ENCODE measurements around the gene ERBB3. TPM values are rescaled to one million over a fixed set of nuclear protein-coding genes. Genes with fewer than 3 reads are reported as not detected.
A peak's percentile ranks its signal among the peaks of the same experiment; 100 is the strongest.

ERBB3 gene
- total RNA-seq, 1 experiment from 2014 or later, result 56.5 TPM

DNA sequence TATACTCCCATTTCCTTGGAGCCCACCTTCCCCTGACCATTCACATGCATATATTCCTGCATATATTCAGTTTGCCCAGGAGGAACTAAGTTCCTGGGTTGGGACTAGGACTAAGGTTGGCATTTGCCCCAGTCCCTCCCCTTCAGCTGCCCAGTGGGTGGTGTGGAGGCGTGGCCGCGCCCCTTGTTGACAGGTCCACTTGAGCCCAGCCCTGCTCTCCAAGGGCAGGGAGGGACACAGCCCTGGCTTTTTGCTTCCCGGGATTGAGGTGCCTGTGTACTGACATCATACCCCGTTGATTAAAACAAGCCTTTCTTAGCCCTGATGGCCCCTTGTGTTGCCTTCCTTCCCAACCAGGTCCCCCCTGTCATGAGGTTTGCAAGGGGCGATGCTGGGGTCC is 7.3 kb downstream of the ERBB3 start:
- no peak overlapping the region for H3K14ac ChIP-seq (ENCODE audit: insufficient read depth, low read length)
- no peak overlapping the region for H3K27ac ChIP-seq (ENCODE audit: insufficient read length, low read depth, low read length)
- no peaks in the 10 kb centered on the region for H3K23me2 ChIP-seq (ENCODE audit: insufficient read length, low read depth, low read length, poor library complexity, severe bottlenecking)
- no peak overlapping the region for H3K4ac ChIP-seq (ENCODE audit: low read depth, low read length)
- no peaks in the 10 kb centered on the region for H3K79me1 ChIP-seq (ENCODE audit: insufficient read depth, low read depth, low read length, poor library complexity, severe bottlenecking)
- no peak overlapping the region for H2BK12ac ChIP-seq (ENCODE audit: insufficient read length, low read depth, low read length)
- H3K23ac ChIP-seq (ENCODE audit: insufficient read length, low read depth, low read length), result no peak overlapping the region
- DNase-seq, result no peak
- Mint-ChIP-seq H3K4me3 (no peak overlapping the region; a peak in 1 of 5 replicates), H3K27ac (0 out of 7 replicates have a peak overlapping the region, but pooled peaks of 2 of the 3 experiments have one; percentile 53 to 55), H3K27me3 (ENCODE audit: low read depth) (no peaks in the 10 kb centered on the region), H3K9me3 (no peaks in the 10 kb centered on the region), H3K36me3 (ENCODE audit: insufficient read depth in 1 of 3, low read depth in 3 of 3) (peaks cover 36 to 77% (median 73%) of the 10 kb centered on the region in 3 experiments), H3K4me1 (peaks cover 0 to 3% of the 10 kb centered on the region in 2 experiments; a peak in 3 of 4 replicates)
- no peak overlapping the region for H3K4me2 ChIP-seq (ENCODE audit: insufficient read depth, insufficient read length, low read length)
- H3K18ac ChIP-seq (ENCODE audit: insufficient read length, low read depth, low read length), result no peak overlapping the region
- no peak overlapping the region for H2BK5ac ChIP-seq (ENCODE audit: insufficient read length, low read length)
- H4K8ac ChIP-seq (replicated peaks; ENCODE audit: insufficient read length, low read depth, low read length), result no peak overlapping the region
- H2AFZ ChIP-seq (ENCODE audit: low read length), result no peak overlapping the region
- no peak overlapping the region for H2BK120ac ChIP-seq (ENCODE audit: low read depth, low read length, poor library complexity, severe bottlenecking)
- H3K79me2 ChIP-seq (ENCODE audit: insufficient read depth, low read length), result peaks cover 3% of the 10 kb centered on the region; the same call in 1 of the 2 replicates
- H3T11ph ChIP-seq (ENCODE audit: low read length), result no peak overlapping the region
- TF ChIP-seq, protein P1, sequence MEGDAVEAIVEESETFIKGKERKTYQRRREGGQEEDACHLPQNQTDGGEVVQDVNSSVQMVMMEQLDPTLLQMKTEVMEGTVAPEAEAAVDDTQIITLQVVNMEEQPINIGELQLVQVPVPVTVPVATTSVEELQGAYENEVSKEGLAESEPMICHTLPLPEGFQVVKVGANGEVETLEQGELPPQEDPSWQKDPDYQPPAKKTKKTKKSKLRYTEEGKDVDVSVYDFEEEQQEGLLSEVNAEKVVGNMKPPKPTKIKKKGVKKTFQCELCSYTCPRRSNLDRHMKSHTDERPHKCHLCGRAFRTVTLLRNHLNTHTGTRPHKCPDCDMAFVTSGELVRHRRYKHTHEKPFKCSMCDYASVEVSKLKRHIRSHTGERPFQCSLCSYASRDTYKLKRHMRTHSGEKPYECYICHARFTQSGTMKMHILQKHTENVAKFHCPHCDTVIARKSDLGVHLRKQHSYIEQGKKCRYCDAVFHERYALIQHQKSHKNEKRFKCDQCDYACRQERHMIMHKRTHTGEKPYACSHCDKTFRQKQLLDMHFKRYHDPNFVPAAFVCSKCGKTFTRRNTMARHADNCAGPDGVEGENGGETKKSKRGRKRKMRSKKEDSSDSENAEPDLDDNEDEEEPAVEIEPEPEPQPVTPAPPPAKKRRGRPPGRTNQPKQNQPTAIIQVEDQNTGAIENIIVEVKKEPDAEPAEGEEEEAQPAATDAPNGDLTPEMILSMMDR (conservative IDR thresholded peaks at IDR 0.05), result no peak
- H2BK20ac ChIP-seq (ENCODE audit: low read depth, low read length, poor library complexity, severe bottlenecking), result no peak overlapping the region
- no peaks in the 10 kb centered on the region for H3K4me1 ChIP-seq (ENCODE audit: insufficient read depth, low read length)
- H2BK15ac ChIP-seq (ENCODE audit: low read depth, low read length), result no peak overlapping the region
- no peaks in the 10 kb centered on the region for H4K20me1 ChIP-seq (ENCODE audit: control insufficient read depth, insufficient read depth, insufficient read length)
- no peak overlapping the region for H4K91ac ChIP-seq (ENCODE audit: insufficient read length, low read depth, low read length)
- H3K9me3 ChIP-seq (ENCODE audit: control insufficient read depth, low read depth, low read length), result no peaks in the 10 kb centered on the region
- H3K9ac ChIP-seq (ENCODE audit: extremely low read depth, insufficient read length, low read length), result no peak overlapping the region
- no peak overlapping the region for H4K5ac ChIP-seq (ENCODE audit: insufficient read length, low read depth, low read length)
- no CpG with 5 or more reads among the region's 6 CpGs for WGBS (ENCODE audit: extremely low coverage, insufficient read length, low lambda C conversion rate)
- no peak overlapping the region for H3K56ac ChIP-seq (ENCODE audit: insufficient read length, low read depth, low read length)
- no peaks in the 10 kb centered on the region for H3K27me3 ChIP-seq (ENCODE audit: insufficient read depth, low read length)
- no peak overlapping the region for H2AK5ac ChIP-seq (ENCODE audit: insufficient read length, low read length)
